ENCODE results near the gene IL34. TPM values are rescaled to one million over a fixed set of nuclear protein-coding genes. Genes with fewer than 3 reads are reported as not detected.

The IL34 gene
- total RNA-seq, 1 donor from 2014 or later, result not detected

GRCh38 chr16:70664325-70665112, 18.2 kb downstream of the IL34 start:
- Histone ChIP-seq H3K27ac (no peak overlapping the region), H3K27me3 (no peaks in the 10 kb centered on the region), H3K4me1 (no peaks in the 10 kb centered on the region), H3K4me3 (no peak overlapping the region), H3K9me3 (ENCODE audit: low read depth) (peaks cover 4% of the 10 kb centered on the region), H3K9ac (no peak overlapping the region), H3F3A (ENCODE audit: low read depth) (no peaks in the 10 kb centered on the region), H3K79me2 (ENCODE audit: low read depth) (no peaks in the 10 kb centered on the region), H3K4me2 (no peak overlapping the region), H3K36me3 (peaks cover 8% of the 10 kb centered on the region), H2AFZ (replicated peaks) (no peak overlapping the region), H4K20me1 (ENCODE audit: low read depth) (no peaks in the 10 kb centered on the region)
- Mint-ChIP-seq H3K27me3 (ENCODE audit: insufficient read depth, low read depth) (peaks cover 9% of the 10 kb centered on the region), H3K4me1 (no peaks in the 10 kb centered on the region), H3K27ac (no peak overlapping the region), H3K9me3 (peaks cover 13% of the 10 kb centered on the region), H3K36me3 (peaks cover 33% of the 10 kb centered on the region), H3K4me3 (no peak overlapping the region)
- DNase-seq (ENCODE audit: low spot score), result no peak
- TF ChIP-seq CTCF (IDR thresholded peaks at IDR 0.05) (no peak), EZH2 (IDR thresholded peaks at IDR 0.05) (no peak), EZH2phosphoT487 (IDR thresholded peaks at IDR 0.05) (no peak)

GRCh38 chr16:70665113-70665694, 18.8 kb downstream of the IL34 start:
- Mint-ChIP-seq H3K27ac (no peak overlapping the region), H3K36me3 (peaks cover 40% of the 10 kb centered on the region), H3K4me3 (no peak overlapping the region), H3K9me3 (peaks cover 15% of the 10 kb centered on the region), H3K27me3 (ENCODE audit: insufficient read depth, low read depth) (peaks cover 10% of the 10 kb centered on the region), H3K4me1 (no peaks in the 10 kb centered on the region)
- Histone ChIP-seq H3K27me3 (no peaks in the 10 kb centered on the region), H3K4me1 (no peaks in the 10 kb centered on the region), H4K20me1 (ENCODE audit: low read depth) (no peaks in the 10 kb centered on the region), H3K9me3 (ENCODE audit: low read depth) (peaks cover 4% of the 10 kb centered on the region), H3K27ac (no peak overlapping the region), H3K4me3 (no peak overlapping the region), H2AFZ (replicated peaks) (no peak overlapping the region), H3K36me3 (peaks cover 8% of the 10 kb centered on the region), H3K9ac (no peak overlapping the region), H3K79me2 (ENCODE audit: low read depth) (no peaks in the 10 kb centered on the region), H3F3A (ENCODE audit: low read depth) (no peaks in the 10 kb centered on the region), H3K4me2 (no peak overlapping the region)
- DNase-seq (ENCODE audit: low spot score), result no peak
- no peak for TF ChIP-seq EZH2 (IDR thresholded peaks at IDR 0.05)

- H4K20me1 ChIP-seq (ENCODE audit: low read depth), result no peaks in the 10 kb centered on the region
- no peak for DNase-seq (ENCODE audit: low spot score)
Measured at GRCh38 chr16:70665806-70666735, 19.7 kb downstream of the IL34 start.

More at GRCh38 chr16:70665806-70666735, 19.7 kb downstream of the IL34 start:
- Histone ChIP-seq H3K27me3 (no peaks in the 10 kb centered on the region), H3K4me2 (no peak overlapping the region), H3K4me1 (no peaks in the 10 kb centered on the region), H3K9me3 (ENCODE audit: low read depth) (peaks cover 4% of the 10 kb centered on the region), H3K36me3 (peaks cover 8% of the 10 kb centered on the region), H3K27ac (no peak overlapping the region), H3K79me2 (ENCODE audit: low read depth) (no peaks in the 10 kb centered on the region), H2AFZ (replicated peaks) (no peak overlapping the region), H3K9ac (no peak overlapping the region), H3K4me3 (no peak overlapping the region), H3F3A (ENCODE audit: low read depth) (no peaks in the 10 kb centered on the region)
- H3K27me3 Mint-ChIP-seq (ENCODE audit: insufficient read depth, low read depth), result peaks cover 10% of the 10 kb centered on the region
- no peaks in the 10 kb centered on the region for H3K4me1 Mint-ChIP-seq
- H3K9me3 Mint-ChIP-seq, result peaks cover 19% of the 10 kb centered on the region
- TF ChIP-seq EZH2 (IDR thresholded peaks at IDR 0.05) (no peak), EZH2phosphoT487 (IDR thresholded peaks at IDR 0.05) (no peak), CTCF (IDR thresholded peaks at IDR 0.05) (no peak)
- peaks cover 45% of the 10 kb centered on the region for H3K36me3 Mint-ChIP-seq
- no peak overlapping the region for H3K27ac Mint-ChIP-seq
- H3K4me3 Mint-ChIP-seq, result no peak overlapping the region

Data from neural progenitor cell (in vitro differentiated cells).